GM21723 (cell line): ENCODE data around the gene ATP2B2.

Experiments
- ATAC-seq: cut with Tn5 transposase; IDR thresholded peaks from one replicate; pipeline ENCODE4 v1.9.1; 2021; ENCODE audit warnings: mild to moderate bottlenecking, moderate library complexity; ENCODE audit not compliant: unreplicated experiment

Gene ATP2B2

DNA sequence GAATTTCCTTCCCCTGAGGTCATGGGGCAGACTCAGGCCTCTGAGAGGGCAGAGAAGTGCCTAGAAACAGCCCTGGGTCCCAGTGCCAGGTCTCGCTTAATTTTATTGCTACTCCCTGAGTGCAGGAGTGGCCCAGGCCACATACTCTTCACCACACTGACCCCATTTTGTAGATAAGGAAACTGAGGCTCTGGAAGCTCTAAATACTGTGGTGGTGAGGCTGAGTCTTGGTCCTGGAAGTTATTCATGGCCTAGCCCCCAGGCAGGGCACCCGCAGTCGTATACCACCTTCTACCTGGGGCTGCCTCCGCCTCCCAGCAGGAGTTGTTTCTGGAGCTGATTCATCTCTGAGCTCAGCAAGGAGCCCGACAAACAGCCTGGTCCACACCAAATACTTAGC lies 9.8 kb downstream of the ATP2B2 start:
- no peak for ATAC-seq

DNA sequence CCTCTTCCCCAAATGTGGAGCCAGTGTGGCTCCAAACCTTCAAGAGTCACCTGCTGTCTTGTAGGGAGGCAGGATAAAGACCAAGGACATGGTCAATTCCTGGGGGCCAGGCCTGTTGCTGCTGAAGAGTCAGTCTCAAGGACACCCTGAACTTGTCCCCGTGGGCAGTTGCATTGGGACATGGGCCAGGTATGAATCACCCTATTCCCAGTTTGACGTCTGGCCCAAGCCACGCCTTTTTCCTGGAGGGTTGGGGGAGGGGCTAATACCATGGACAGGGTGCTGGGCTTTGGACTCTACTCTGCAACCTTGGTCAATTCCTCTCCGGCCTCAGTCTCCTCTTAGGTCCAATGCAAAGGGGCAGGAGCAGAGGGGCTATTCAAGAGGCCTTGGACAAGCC lies 10.4 kb downstream of the ATP2B2 start:
- ATAC-seq = no peak

DNA sequence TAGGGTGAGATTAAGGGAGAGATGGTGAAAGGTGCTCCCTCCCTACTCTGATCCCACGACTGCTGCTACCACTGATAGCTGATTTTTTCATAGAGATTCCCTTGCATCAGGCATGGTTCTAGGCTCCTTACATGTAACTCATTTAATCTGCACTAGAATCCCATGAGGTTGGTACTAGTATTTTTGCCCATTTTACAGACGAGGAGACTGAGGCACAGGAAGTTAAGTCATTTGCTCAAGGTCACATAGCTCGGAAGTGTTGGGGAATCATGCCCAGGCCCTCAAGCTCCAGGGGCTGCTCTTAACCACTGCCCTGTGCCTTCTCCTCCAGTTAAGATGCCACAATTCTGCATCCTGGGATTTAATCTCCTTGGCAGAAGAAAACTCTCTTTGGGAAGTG lies 11.2 kb downstream of the ATP2B2 start:
- no peak for ATAC-seq

DNA sequence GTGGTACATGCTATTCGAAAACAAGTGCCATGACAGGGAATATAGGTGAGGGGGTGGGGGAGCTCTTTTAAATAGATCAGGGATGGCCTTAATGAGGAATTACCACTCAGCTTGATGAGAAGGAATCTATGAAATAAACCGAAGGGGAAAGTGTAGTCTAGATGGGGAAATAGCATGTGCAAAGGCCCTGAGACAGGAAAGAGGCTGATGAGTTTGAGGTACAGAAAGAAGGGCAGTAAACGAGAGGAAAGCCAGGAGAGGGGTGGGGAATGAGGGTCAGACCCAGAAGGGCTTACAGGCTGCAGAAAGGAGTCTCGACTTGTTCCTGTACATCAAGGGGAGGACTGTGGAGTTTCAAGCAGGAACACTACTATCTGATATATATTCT lies 12.2 kb downstream of the ATP2B2 start:
- ATAC-seq = no peak

DNA sequence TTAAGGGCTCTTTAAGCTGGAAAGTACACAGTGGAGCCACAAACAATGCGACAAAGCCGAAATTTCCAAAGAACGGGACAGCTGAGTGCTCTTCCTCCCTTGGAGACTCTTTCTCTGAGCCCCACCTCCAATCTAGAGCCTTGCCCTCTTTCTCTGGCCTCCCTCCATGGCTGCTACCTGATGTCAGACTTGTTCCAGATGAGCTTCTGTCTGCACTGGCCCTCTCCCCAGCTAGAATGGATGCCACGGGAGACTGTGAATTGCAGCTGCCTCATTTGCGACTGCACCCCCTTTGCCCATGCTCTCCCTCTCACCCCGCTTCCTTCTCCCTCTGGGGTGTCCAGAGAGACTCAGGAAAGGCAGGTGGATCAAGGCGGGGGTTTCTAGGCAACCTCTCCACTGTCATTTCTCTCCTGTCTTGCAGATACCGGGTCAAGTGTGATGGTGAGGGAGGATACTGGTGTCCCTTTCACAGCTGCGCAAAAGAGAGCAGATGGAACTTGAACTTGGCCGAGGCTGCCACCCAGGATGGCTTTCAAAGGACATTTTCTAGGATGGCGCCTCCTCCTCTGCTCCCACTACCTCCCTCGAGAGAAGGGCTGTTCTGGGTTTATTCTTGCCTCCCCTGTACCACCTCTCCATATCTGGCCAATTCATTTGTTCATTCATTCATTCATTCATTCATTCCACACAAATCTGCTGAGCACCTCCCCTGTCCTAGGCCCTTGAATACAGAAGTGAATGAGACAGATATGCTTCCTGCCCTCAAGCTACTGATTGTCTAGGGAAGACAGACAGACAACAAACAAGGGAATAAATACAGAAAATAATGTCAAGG lies 12.8 kb downstream of the ATP2B2 start:
- ATAC-seq = no peak

DNA sequence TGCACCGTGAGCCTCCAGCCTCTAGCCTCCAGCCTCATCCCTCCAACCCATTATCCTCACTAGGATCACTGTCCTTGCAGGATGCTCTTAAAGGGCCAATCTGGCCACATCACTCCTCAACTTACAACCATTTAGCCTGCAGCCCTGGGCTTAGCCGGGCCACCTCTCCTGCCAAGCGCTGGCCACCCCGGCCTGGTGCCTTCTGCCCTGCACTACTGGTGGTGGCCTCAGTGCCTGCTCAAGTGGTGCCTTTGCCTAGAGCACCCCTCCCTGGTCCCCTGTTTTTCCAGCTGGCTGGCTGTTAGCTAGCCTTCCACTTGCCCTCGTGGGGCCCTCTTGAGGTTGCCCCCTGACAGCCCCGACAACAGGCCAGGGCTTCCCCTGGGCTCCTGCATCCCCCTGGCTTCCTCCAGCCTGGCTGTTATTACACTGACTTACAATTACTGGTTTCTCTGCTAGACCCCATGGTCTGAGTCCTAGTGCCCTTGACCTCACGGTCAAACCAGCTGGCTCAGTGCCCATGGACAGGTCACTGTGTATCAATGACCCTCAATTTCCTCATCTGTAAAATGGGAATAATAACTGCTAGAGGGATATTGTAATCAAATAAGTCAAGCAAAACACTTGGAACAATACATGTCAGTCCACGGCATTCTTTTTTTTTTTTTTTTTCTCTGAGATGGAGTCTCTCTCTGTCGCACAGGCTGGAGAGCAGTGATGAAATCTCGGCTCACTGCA lies 15.5 kb downstream of the ATP2B2 start:
- ATAC-seq = no peak

GRCh38 chr3:10487988-10488633 lies 17.3 kb downstream of the ATP2B2 start:
- no peak for ATAC-seq

GRCh38 chr3:10485806-10486205 lies 19.6 kb downstream of the ATP2B2 start:
- ATAC-seq = no peak

- no peak for ATAC-seq
These were observed 20.0 kb downstream of the ATP2B2 start for GRCh38 chr3:10485380-10485779.

- ATAC-seq = no peak
These were observed 20.7 kb downstream of the ATP2B2 start for GRCh38 chr3:10484709-10485108.

GRCh38 chr3:10483686-10484345 lies 21.6 kb downstream of the ATP2B2 start:
- no peak for ATAC-seq

- ATAC-seq = no peak
These were observed 22.1 kb downstream of the ATP2B2 start for GRCh38 chr3:10483364-10483675.

GRCh38 chr3:10482631-10483363 lies 22.6 kb downstream of the ATP2B2 start:
- ATAC-seq = no peak

GRCh38 chr3:10480871-10481378 lies 24.5 kb downstream of the ATP2B2 start:
- no peak for ATAC-seq

- no peak for ATAC-seq
These were observed 26.1 kb downstream of the ATP2B2 start for GRCh38 chr3:10479311-10479710.

DNA sequence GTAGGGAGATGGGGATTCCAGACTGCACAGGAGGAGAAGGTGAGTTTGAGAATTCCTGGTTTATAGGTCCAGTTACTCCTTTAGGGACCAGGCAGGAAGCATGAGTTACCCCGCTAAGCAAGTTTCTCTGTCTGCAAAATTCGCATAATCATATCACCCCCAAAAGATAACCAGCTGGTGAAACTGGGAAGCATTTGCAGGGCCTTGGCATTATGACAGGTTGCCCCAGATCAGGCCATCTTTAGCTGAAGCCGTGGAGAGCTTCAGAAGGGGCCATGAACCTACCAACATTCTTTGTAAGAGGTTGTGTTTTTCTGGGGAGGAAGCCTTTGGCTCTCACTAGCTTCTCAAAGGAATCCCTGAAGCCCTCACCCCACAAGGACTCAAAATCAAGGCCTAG lies 29.4 kb downstream of the ATP2B2 start:
- no peak for ATAC-seq

DNA sequence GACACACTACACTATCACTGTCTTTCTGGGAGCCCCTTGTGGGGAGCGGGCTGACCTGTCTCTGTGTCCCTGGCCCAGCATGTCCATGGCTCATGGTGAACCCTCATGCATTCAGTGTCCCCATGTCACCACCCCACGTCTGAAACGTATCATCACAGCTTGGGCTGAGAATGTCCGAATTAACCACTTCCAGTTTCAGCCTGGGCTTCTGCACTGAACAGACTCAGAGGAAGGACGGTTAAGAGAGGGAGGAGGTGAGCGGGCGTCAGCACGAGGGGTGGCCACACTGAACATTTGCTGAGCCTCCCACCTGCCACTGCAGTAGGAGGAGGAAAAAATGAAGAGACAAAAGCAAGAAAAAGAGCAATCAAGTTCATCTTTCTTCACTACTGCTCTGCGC lies 30.5 kb downstream of the ATP2B2 start:
- ATAC-seq = no peak

DNA sequence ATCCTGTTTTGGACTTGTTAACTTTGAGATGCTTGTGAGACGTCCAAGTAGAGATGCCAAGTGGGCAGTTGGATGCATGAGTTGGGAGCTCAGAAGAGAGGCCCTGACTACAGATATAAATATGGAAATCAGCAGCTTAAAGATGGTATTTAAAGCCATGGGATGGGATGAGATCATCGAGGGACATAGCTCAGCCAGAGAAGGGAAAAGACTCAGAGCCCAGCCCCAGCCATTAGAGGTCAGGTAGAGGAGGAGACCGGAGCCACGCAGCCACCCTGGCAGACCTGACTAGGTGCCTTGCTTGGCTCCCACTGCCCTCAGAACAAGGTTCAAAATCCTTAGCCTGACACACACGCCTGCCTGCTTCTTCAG lies 31.1 kb downstream of the ATP2B2 start:
- ATAC-seq = no peak

DNA sequence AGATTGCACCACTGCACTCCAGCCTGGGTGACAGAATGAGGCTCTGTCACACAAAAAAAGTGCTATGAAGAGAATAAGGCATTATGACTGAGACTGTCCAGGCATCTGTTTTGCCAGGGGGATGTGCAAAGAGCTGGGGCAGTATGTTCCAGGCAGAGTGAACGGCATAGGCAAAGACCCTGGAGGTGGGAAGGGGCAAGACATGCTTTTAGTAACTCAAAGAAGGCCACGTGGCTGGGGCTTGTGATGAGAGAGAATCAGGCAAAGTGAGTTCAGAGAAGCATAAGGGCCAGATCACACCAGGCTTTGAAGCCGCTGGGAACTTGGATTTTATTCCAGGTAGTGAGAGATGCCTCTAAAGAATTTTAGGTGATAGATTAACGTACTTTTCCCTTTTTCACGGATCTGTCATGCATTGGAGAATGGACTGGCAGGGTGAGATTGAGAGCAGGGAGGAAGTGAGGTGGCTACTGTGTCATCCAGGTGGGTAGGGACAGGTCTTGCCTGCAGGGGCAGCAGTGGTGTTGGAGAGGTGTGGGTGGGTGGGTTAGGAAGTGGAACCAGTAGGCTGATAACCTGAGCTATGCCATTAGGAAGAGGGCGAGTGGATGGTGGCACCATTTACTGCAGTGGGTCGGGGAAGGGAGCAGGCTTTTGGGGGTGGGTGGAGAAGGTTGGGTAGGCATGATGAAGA lies 31.7 kb downstream of the ATP2B2 start:
- no peak for ATAC-seq

DNA sequence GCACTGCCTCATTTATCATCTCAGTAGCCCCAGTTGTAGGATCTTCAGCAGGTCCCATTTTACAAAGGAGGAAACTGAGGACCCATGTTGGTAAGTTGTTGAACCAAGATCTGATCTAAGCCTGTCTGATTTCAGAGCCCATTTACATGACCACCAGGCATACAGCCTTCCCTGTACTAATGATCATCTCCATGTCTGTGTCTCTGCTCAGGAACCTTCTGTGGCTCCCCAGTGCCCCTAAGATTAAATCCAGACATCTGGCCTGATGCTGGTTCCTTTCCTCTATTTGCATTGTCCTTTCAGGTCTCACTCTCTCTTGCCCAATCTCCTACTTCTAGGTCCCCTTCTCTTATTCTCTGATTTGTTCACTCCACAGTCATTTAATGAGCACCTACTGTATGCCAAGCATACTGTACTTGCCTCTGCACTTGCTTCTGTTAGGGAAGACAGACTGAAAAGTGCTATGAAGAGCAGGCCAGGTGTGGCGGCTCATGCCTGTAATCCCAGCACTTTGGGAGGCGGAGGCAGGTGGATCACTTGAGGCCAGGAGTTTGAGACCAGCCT lies 32.4 kb downstream of the ATP2B2 start:
- ATAC-seq = no peak
